GM21717 (cell line): ENCODE measurements around the gene ZDHHC4.
"Not testable (repeated sequence)": the region's sequence is repeated elsewhere in the genome, so short reads cannot be mapped to it uniquely, and the experiment has no call there.

ENCODE experiments used
- ATAC-seq: cut with Tn5 transposase; IDR thresholded peaks from one replicate; pipeline ENCODE4 v1.9.1; 2021; ENCODE audit warnings: mild to moderate bottlenecking, moderate library complexity; ENCODE audit not compliant: unreplicated experiment

ZDHHC4 gene

GRCh38 chr7:6559896-6560295, 17.4 kb upstream of the ZDHHC4 start:
- no peak for ATAC-seq

GRCh38 chr7:6562106-6562505, 15.1 kb upstream of the ZDHHC4 start:
- ATAC-seq = no peak

GRCh38 chr7:6563936-6564770, 13.1 kb upstream of the ZDHHC4 start:
- no peak for ATAC-seq

GRCh38 chr7:6565655-6566054, 11.6 kb upstream of the ZDHHC4 start:
- no peak for ATAC-seq

- no peak for ATAC-seq
Measured at GRCh38 chr7:6567886-6568285, 9.4 kb upstream of the ZDHHC4 start.

GRCh38 chr7:6571160-6571779, 6.0 kb upstream of the ZDHHC4 start:
- ATAC-seq = peak; percentile 63

GRCh38 chr7:6575281-6576023, 1.8 kb upstream of the ZDHHC4 start:
- no peak for ATAC-seq

GRCh38 chr7:6576024-6576866, 1.0 kb upstream of the ZDHHC4 start:
- no peak for ATAC-seq

- ATAC-seq = not testable (repeated sequence)
Measured at GRCh38 chr7:6576867-6577368, 336 bp upstream of the ZDHHC4 start.

- no peak for ATAC-seq
Measured at GRCh38 chr7:6578114-6579084, 1.1 kb downstream of the ZDHHC4 start.

GRCh38 chr7:6579446-6579845, 2.2 kb downstream of the ZDHHC4 start:
- no peak for ATAC-seq

- ATAC-seq = not testable (repeated sequence)
Measured at GRCh38 chr7:6585746-6586432, 8.6 kb downstream of the ZDHHC4 start.

GRCh38 chr7:6588566-6588965, 11.3 kb downstream of the ZDHHC4 start:
- no peak for ATAC-seq

GRCh38 chr7:6589151-6589828, 12.0 kb downstream of the ZDHHC4 start:
- no peak for ATAC-seq

- peak; percentile 90 for ATAC-seq
Measured at GRCh38 chr7:6589829-6590644, 12.8 kb downstream of the ZDHHC4 start, which contains the start of gene INTS15. INTS15 (plus strand) TSS chr7:6590021; CDS start chr7:6590284, 263 bp downstream.

GRCh38 chr7:6590645-6591110, 13.4 kb downstream of the ZDHHC4 start:
- ATAC-seq = no peak

GRCh38 chr7:6600093-6600492, 22.8 kb downstream of the ZDHHC4 start:
- ATAC-seq = no peak
